ENCODE results near the gene UBXN6.

The UBXN6 gene

GRCh38 chr19:4456843-4457653 is 546 bp downstream of the UBXN6 start:
- Histone ChIP-seq H3F3A (ENCODE audit: insufficient read depth) (no peaks in the 10 kb centered on the region), H3K4me3 (ENCODE audit: insufficient read depth, low read length, poor library complexity, severe bottlenecking) (peak overlapping the region; percentile 88), H3K27me3 (ENCODE audit: low read length) (no peaks in the 10 kb centered on the region), H3K4me2 (ENCODE audit: low read depth, low read length, poor library complexity, severe bottlenecking) (peak overlapping the region; percentile 77), H3K27ac (ENCODE audit: low read depth, low read length) (no peak overlapping the region), H3K79me2 (ENCODE audit: insufficient read depth, low read length) (0 out of 2 replicates have a peak, but pooled peaks cover 7% of the 10 kb centered on the region), H3K9ac (ENCODE audit: low read length) (peak overlapping the region; percentile 53), H4K20me1 (ENCODE audit: low read depth, low read length) (no peaks in the 10 kb centered on the region), H2AFZ (ENCODE audit: low read depth, low read length, severe bottlenecking) (no peak overlapping the region), H3K9me2 (replicated peaks; ENCODE audit: insufficient read depth, low read length) (no peaks in the 10 kb centered on the region), H3K36me3 (ENCODE audit: low read length) (no peaks in the 10 kb centered on the region), H3K9me3 (ENCODE audit: insufficient read depth, low read length) (no peaks in the 10 kb centered on the region)
- TF ChIP-seq EZH2phosphoT487 (conservative IDR thresholded peaks at IDR 0.05; ENCODE audit: low read length) (no peak), CTCF (IDR thresholded peaks at IDR 0.05; ENCODE audit: insufficient read depth, low read length, poor library complexity, severe bottlenecking) (no peak)

DNA sequence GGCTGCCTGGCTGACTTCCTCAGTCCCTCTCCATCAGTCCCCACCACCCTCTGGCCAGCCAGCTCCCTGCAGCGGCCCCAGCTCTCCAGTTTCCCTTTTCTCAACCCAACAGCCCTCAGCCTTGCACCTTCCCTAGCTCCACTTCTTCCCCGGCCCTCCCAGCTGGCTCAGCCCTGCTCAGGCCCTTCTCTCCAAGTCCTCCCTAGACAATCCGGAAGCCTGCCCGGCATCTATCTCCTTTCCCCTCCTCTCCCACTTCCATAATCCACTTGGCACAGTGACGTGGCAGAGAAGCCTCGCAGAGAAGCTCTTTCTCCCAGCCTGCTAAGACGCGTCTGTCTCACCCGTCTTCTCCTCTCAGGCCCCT is 1.1 kb downstream of the UBXN6 start:
- Histone ChIP-seq H3K4me2 (ENCODE audit: low read depth, low read length, poor library complexity, severe bottlenecking) (peak overlapping the region; percentile 77), H4K20me1 (ENCODE audit: low read depth, low read length) (no peaks in the 10 kb centered on the region), H3K27ac (ENCODE audit: low read depth, low read length) (no peak overlapping the region), H3K36me3 (ENCODE audit: low read length) (no peaks in the 10 kb centered on the region), H3F3A (ENCODE audit: insufficient read depth) (no peaks in the 10 kb centered on the region), H3K4me3 (ENCODE audit: insufficient read depth, low read length, poor library complexity, severe bottlenecking) (peak overlapping the region; percentile 56), H3K9me2 (replicated peaks; ENCODE audit: insufficient read depth, low read length) (no peaks in the 10 kb centered on the region), H3K9me3 (ENCODE audit: insufficient read depth, low read length) (no peaks in the 10 kb centered on the region), H3K79me2 (ENCODE audit: insufficient read depth, low read length) (0 out of 2 replicates have a peak, but pooled peaks cover 7% of the 10 kb centered on the region), H2AFZ (ENCODE audit: low read depth, low read length, severe bottlenecking) (no peak overlapping the region), H3K9ac (ENCODE audit: low read length) (peak overlapping the region; percentile 53), H3K27me3 (ENCODE audit: low read length) (no peaks in the 10 kb centered on the region)
- TF ChIP-seq CTCF (IDR thresholded peaks at IDR 0.05; ENCODE audit: insufficient read depth, low read length, poor library complexity, severe bottlenecking) (no peak), EZH2phosphoT487 (conservative IDR thresholded peaks at IDR 0.05; ENCODE audit: low read length) (no peak)

- Histone ChIP-seq H3K9ac (ENCODE audit: low read length) (peak overlapping the region; percentile 53), H3K4me3 (ENCODE audit: insufficient read depth, low read length, poor library complexity, severe bottlenecking) (no peak overlapping the region), H3K27ac (ENCODE audit: low read depth, low read length) (no peak overlapping the region), H4K20me1 (ENCODE audit: low read depth, low read length) (no peaks in the 10 kb centered on the region), H3K9me3 (ENCODE audit: insufficient read depth, low read length) (no peaks in the 10 kb centered on the region), H3K4me2 (ENCODE audit: low read depth, low read length, poor library complexity, severe bottlenecking) (peak overlapping the region; percentile 77), H3K36me3 (ENCODE audit: low read length) (no peaks in the 10 kb centered on the region), H3K9me2 (replicated peaks; ENCODE audit: insufficient read depth, low read length) (no peaks in the 10 kb centered on the region), H3K79me2 (ENCODE audit: insufficient read depth, low read length) (0 out of 2 replicates have a peak, but pooled peaks cover 7% of the 10 kb centered on the region), H2AFZ (ENCODE audit: low read depth, low read length, severe bottlenecking) (no peak overlapping the region), H3K27me3 (ENCODE audit: low read length) (no peaks in the 10 kb centered on the region), H3F3A (ENCODE audit: insufficient read depth) (peaks cover 2% of the 10 kb centered on the region; the same call in 1 of the 2 replicates)
- TF ChIP-seq EZH2phosphoT487 (conservative IDR thresholded peaks at IDR 0.05; ENCODE audit: low read length) (no peak), CTCF (IDR thresholded peaks at IDR 0.05; ENCODE audit: insufficient read depth, low read length, poor library complexity, severe bottlenecking) (no peak)
Measured at GRCh38 chr19:4455719-4456475, 1.7 kb downstream of the UBXN6 start.
